ENCODE measurements around the gene CGNL1. TPM values are rescaled to one million over a fixed set of nuclear protein-coding genes. Genes with fewer than 3 reads are reported as not detected.

The CGNL1 gene
- total and polyA plus RNA-seq, 8 donors, result 26.5 to 68.1 (median 34.5) TPM

GRCh38 chr15:57411945-57412768 lies 35.9 kb downstream of the CGNL1 start:
- H3K27me3 ChIP-seq, result no peaks in the 10 kb centered on the region
- H3K4me1 ChIP-seq, result no peaks in the 10 kb centered on the region
- no peak overlapping the region for H3K4me3 ChIP-seq
- intact Hi-C loops (cut with DNase I), result no loop called here
- TF ChIP-seq, protein P1, sequence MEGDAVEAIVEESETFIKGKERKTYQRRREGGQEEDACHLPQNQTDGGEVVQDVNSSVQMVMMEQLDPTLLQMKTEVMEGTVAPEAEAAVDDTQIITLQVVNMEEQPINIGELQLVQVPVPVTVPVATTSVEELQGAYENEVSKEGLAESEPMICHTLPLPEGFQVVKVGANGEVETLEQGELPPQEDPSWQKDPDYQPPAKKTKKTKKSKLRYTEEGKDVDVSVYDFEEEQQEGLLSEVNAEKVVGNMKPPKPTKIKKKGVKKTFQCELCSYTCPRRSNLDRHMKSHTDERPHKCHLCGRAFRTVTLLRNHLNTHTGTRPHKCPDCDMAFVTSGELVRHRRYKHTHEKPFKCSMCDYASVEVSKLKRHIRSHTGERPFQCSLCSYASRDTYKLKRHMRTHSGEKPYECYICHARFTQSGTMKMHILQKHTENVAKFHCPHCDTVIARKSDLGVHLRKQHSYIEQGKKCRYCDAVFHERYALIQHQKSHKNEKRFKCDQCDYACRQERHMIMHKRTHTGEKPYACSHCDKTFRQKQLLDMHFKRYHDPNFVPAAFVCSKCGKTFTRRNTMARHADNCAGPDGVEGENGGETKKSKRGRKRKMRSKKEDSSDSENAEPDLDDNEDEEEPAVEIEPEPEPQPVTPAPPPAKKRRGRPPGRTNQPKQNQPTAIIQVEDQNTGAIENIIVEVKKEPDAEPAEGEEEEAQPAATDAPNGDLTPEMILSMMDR (IDR thresholded peaks at IDR 0.05), result no peak
- ATAC-seq (no peak), DNase-seq (no peak)
- H3K36me3 ChIP-seq, result no peaks in the 10 kb centered on the region
- no peak overlapping the region for H3K27ac ChIP-seq
- H3K9me3 ChIP-seq, result no peaks in the 10 kb centered on the region

DNA sequence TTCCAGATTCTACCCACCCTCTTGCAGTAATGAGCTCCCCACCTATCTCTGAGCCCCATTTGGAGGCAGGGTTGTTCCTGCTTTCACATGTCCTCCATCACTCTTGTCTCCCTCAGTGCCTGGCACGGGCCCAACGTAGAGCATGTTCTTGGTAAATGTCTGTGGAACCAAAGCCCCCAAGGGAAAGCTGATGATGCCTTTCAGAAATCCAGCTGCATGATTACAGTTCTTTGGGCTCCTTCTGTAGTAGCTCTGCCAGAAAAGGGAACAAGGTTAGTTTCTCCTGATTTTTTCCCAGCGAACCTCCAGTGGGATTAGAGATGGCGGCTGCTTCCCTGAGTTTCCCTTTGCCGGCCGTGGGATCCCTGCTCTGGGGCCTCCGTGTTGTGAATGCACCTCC lies 39.3 kb downstream of the CGNL1 start:
- no peak for DNase-seq
- Histone ChIP-seq H3K4me1 (no peaks in the 10 kb centered on the region), H3K27ac (no peak overlapping the region), H3K27me3 (no peaks in the 10 kb centered on the region), H3K9me3 (no peaks in the 10 kb centered on the region), H3K4me3 (no peak overlapping the region), H3K36me3 (no peaks in the 10 kb centered on the region)
- ATAC-seq, result no peak
- TF ChIP-seq, protein P1 (IDR thresholded peaks at IDR 0.05), result no peak
- intact Hi-C loops (cut with DNase I), result no loop called here

DNA sequence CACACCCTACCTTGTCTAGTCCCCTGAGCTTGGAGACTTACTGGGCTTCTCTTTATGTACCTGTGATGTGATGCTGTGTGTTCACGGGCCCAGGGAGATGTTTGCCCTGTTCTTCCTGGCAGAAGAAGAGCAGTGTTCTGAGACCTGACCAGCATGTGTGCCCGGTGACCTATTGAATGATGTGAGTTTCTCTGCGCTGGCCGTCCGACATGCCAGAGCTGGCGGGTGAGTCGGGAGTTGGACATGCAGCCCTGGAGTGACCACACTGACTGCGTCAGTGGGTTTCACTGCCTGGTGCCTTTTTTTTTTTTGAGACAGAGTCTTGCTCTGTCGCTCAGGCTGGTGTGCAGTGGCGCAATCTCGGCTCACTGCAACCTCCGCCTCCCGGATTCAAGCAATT lies 42.3 kb downstream of the CGNL1 start:
- Histone ChIP-seq H3K4me3 (no peak overlapping the region), H3K4me1 (peaks cover 8 to 14% of the 10 kb centered on the region in 2 donors), H3K27me3 (no peaks in the 10 kb centered on the region), H3K27ac (no peak overlapping the region), H3K9me3 (no peaks in the 10 kb centered on the region), H3K36me3 (no peaks in the 10 kb centered on the region)
- TF ChIP-seq, protein P1 (IDR thresholded peaks at IDR 0.05), result no peak
- DNase-seq, result no peak
- ATAC-seq, result no peak
- intact Hi-C loops (cut with DNase I), result no loop called here

DNA sequence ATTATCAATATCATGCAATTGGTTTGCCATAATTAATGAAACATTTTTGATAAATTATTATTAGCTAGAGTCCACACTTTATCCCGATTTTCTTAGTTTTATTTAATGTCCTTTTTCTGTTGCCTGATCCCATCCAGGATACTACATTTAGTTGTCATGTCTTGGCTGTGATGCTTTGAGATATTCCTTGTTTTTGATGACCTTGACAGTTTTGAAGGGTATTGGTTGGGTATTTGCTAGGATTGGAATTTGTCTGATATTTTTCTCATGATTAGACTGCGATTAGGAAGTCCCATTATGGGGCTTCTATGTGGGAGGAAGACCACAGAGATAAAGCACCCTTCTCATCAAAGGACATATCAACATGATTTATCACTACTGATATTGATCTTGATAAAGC lies 43.0 kb downstream of the CGNL1 start:
- intact Hi-C loops (cut with DNase I), result no loop called here
- no peaks in the 10 kb centered on the region for H3K27me3 ChIP-seq
- H3K36me3 ChIP-seq, result no peaks in the 10 kb centered on the region
- DNase-seq (no peak), ATAC-seq (no peak)
- TF ChIP-seq, protein P1 (IDR thresholded peaks at IDR 0.05), result no peak
- H3K9me3 ChIP-seq, result no peaks in the 10 kb centered on the region
- no peak overlapping the region for H3K27ac ChIP-seq
- peaks cover 8 to 14% of the 10 kb centered on the region in 2 donors for H3K4me1 ChIP-seq
- H3K4me3 ChIP-seq, result no peak overlapping the region

- no peaks in the 10 kb centered on the region for H3K27me3 ChIP-seq
- H3K4me3 ChIP-seq, result no peak overlapping the region
- peaks cover 8 to 14% of the 10 kb centered on the region in 2 donors for H3K4me1 ChIP-seq
- H3K36me3 ChIP-seq, result no peaks in the 10 kb centered on the region
- H3K27ac ChIP-seq, result peak overlapping the region in 1 of 2 donors; percentile 4
- TF ChIP-seq, protein P1 (IDR thresholded peaks at IDR 0.05), result no peak
- no peak for ATAC-seq
- intact Hi-C loops (cut with DNase I), result no loop called here
- no peaks in the 10 kb centered on the region for H3K9me3 ChIP-seq
- DNase-seq, result no peak
Measured at GRCh38 chr15:57421110-57421509, 44.8 kb downstream of the CGNL1 start.

Measured in left lung (tissue), 10 donors.